HG03039 (cell line): ENCODE results near the gene AP1B1.
"Not testable (repeated sequence)": the region's sequence is repeated elsewhere in the genome, so short reads cannot be mapped to it uniquely, and the experiment has no call there.

Source experiments
- ATAC-seq: cut with Tn5 transposase; IDR thresholded peaks from one replicate; pipeline ENCODE4 v1.9.1; 2021; ENCODE audit warnings: mild to moderate bottlenecking, moderate library complexity; ENCODE audit not compliant: unreplicated experiment

The AP1B1 gene

DNA sequence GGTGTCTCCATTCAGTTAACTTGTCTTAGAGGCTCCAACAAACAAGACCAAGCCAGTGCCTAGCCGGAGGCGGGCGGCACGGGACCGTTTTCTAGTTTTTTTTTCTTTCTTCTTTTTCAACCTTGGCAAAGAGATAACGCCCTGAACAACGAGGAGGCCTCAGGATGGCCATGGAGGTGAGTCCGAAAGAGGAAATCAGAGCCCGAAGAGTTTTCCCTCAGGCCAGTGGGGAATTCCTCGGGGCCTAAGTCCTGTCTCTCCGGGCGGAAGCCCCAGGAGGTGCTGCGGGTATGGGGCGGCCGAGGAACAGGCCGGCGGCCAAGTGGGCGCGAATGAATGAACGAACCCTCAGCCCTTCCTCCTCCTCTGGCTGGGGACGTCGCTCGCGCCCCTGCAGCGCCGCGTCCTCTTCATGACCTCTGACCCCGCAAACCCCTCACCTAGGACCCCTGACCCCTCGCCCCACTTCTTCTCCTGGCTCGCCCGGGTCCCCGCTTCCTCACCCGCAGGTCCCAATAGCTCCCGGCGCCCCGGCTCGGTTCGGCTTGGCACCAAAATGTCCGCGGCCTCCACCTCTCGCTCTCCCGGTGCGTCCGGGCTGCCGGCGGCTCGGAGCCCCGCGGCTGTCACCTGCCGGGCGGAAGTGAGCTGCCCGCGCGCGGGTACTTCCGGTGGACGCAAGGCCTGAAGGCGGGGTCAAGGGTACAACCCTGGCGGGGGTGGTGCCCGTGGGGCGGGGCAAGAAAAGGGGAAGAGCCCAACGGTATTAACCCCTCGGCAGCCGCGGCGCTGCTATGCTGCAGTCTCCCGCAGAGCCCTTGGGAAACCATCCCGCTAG is at the start of gene AP1B1:
TSS of gene AP1B1 (minus strand) at position 650 of the 838 bp plus-strand sequence. CDS start 21,327 bp downstream, outside the sequence.
- ATAC-seq = peak; percentile 79

DNA sequence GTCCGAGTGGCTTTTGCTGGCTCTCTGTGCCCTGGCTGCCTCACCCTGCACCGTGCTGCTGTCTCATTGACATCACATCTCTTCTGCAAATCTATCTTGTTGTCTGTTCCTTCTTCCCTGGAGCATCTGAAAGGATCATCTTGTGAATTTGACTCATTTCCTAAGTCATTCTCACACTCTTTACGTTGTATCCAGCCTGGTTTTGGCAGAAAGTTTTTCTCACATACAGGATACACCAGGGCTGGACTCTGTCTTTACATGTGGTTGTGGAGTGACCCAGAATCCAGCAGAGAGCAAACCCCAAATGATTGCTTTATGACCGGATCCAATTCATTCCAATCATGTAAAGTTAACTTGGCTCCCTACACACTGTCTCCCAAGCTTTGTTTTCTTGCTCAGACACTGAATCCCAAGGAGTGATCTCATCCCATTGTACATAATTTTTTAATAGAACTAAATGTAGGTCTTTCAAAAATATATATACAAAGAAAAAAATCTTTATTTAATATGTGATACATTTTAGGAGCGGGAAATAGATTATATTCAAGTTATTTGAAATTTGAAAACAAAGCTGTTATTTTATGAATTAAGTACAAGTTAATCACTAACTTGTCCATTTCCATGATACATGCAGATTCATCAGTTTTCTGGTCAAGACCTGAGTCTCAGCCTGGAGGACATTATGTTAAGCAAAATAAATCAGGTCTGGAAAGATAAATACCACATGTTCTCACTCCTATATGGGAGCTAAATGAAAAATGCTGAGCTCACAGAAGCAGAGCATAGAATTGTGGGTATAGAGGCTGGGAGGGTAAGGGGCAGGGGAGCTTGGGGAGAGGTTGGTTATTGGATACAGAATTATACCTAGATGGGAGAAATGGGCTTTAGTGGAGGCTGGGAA is 47.1 kb upstream of the AP1B1 start:
- ATAC-seq = no peak

DNA sequence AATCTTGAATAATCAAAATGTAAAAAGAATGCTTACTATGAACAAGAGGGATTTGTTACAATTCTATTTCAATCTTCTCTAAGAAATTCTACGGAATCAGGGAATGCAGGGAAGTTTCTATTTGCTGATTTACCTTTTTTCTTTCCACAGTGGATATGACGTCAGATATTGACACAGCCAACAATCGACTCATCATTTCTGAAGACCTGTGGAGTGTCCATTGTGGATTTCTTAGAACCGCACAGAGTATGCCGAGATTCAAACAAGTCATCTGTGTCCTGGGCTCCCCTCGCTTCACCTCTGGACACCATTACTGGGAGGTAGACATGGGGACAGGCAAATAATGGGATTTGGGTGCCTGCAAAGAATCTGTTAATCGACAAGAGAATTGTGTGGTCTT is 45.9 kb upstream of the AP1B1 start:
- no peak for ATAC-seq

DNA sequence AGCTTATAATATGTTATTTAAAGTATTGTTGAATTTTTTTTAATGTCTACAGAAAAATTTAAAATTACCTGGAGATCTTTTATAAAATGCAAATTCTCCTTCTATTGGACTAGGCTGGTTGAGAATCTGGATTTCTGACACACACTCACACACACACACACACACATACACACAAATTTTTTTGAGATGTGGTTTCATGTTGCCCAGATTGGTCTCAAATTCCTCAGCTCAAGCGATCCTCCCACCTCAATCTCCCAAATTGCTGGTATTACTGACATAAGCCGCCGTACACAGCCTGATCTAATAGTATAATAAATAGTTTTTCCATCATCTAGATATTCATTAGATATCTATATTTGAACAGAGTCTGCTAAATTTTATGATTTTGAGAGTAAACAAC is 45.5 kb upstream of the AP1B1 start:
- no peak for ATAC-seq

DNA sequence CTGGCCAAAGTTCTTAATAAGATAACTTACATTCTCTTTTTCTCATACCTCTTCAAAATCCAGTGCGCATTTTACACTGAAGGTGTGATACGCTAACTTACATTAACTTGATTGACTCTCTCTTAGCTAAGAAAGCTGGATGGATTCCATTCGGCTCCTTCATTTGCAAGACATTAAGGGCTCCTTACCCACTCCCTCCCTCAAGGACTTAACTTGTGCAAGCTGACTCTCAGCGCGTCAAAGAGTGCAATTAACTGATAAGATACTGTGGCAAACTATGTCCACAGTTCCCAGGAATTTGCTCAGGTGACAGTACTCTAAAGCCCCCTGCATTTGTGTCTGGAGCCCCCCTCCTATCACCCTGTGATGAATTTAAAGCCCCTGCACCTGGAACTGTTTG is 43.6 kb upstream of the AP1B1 start:
- ATAC-seq = no peak

DNA sequence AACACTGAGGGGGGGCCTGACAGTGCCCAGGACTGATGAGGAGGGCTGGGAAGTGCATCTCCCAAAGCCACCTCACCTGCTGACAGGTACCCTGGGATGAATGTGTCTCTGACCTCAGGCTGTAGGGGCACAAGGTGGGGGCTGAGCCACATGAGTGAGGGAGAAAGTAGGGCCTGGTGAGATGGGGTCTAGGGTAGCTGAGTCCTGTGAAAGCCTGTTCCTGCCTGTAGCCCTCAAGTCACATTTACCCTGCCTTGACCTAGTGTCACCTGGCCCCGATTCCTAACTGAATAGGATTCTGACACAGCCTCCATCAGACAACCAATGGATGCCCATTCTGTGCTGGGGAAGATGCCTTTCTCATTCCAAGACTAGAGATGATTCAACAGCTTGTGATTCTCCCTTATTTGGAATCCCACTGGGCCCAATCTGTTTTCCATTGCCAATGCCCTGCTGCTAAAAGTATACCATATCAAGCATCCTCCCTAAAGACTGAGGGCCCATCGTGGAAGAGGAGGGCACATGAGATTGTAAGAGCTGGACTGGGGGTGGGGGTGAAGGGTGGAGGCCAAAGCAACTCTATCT is 38.9 kb upstream of the AP1B1 start:
- ATAC-seq = no peak

DNA sequence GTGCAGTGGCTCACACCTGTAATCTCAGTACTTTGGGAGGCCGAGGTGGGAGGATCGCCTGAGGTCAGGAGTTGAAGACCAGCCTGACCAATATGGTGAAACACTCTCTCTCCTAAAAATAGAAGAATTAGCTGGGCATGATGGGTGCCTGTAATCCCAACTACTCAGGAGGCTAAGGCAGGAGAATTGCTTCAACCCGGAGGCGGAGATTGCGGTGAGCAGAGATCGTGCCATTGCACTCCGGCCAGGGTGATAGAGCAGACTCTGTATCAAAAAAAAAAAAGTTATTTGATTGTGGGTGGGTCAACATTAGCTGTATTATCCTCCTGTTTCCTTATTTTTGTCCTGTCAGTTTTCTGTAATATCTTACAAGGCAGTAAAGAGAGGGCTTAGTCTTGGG is 38.1 kb upstream of the AP1B1 start:
- ATAC-seq = no peak

DNA sequence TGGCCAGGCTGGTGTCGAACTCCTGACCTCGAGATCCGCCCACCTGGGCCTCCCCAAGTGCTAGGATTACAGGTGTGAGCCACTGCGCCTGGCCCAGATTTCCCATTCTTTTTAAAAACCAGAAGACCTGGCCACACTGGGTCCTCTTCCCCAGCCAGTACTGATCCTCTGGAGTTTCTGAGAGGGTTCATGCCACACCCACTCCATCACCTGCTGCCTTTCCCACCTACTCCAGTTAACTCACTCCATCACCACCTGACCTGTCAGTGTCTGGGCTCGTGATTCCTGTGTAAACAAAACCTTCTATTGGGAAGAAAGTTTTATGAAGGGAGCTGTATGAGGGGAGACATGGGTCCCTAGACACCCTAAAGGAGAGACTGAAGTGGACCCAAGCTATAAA is 30.3 kb upstream of the AP1B1 start:
- not testable (repeated sequence) for ATAC-seq

DNA sequence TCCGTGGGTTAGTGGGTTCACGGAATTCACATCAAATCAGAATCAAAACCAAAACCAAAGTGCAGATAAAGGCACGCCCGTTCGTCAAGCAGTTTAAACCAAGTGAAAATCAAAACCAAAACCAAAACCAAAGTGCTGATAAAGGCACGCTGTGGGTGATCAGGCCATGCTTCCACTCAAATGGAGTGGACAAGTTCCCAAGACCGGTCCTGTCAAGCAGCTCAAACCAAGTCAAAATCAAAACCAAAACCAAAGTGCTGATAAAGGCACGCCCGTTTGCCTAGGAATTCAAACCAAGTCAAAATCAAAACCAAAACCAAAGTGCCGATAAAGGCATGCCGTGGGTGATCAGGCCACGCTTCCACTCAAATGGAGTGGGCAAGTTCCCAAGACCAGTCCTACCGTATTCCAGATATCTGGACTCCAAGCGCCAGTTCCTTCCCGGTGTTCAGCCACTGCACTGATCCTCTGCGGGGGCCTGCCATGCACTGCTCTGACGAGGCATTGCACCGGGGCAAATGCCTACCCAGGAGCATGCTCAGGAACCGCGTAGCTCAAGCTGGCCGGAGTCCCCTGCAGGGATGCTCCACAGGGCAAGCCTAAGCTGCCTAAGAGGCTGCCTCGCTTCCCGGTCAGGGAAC is 26.7 kb upstream of the AP1B1 start:
- not testable (repeated sequence) for ATAC-seq

DNA sequence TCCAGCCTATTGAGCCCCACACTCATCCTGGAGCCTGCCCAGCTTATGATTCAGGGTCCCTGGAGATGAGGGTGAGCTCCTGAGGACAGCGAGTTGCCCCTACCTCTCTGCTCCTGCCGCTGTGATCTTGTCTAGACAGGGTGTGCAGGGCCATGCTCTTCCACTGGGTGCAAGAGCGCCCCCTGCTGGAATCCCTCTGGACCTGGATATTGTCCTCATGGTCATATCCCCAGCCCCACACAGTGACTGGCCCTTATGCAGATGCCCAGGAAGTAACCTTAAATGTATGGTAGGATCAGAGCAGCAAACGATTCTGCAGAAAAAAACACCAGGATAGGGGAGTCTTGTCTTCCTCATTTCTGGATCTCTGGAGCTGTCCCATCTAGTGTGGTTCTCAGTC is 24.4 kb upstream of the AP1B1 start:
- ATAC-seq = not testable (repeated sequence)

DNA sequence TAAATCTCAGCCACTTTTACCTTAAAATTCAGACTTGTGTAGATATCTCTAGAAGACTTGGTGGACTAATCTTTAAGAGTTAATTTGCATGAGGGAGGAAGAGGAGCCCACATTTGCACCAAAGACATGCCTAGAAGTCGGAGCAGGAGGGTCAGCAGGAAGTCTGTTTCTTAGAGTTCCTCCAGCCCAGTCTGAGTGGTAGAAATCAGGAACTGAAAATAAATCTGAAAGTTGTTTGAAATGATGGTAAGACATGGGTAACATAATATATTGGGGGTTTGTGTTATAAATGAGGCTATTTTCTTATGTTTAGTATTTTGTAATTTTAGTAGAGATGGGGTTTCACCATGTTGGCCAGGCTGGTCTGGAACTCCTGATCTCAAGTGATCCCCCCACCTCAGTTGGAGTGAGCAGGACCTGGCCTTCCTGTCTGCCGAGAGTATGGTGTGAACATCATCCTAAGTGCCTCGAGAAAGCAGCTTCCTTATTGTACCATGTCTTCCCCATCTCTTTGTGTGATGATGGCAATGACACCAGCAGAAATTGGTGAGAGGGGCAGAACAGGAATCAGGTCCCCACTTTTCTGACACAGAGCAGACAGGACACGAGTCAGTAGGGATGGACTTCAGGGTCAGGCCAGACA is 23.3 kb upstream of the AP1B1 start:
- not testable (repeated sequence) for ATAC-seq

DNA sequence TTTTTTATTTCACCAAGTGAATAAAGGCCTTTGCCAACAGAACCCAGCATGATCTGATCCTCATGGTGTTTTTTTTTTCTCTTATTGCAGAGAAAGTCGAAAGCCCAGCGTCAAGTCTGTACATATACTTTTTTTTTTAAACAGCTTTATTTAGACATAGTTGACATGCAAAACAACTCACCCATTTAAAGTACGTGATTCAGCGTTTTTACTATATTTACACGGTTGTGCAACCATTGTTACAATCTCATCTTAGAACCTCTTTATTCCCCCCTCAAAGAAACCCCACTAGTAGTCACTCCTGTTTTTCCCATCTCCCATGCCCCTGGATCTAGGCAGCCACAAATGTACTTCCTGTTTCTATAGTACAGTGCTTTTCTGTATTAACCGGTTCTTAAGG is 20.6 kb upstream of the AP1B1 start:
- no peak for ATAC-seq

DNA sequence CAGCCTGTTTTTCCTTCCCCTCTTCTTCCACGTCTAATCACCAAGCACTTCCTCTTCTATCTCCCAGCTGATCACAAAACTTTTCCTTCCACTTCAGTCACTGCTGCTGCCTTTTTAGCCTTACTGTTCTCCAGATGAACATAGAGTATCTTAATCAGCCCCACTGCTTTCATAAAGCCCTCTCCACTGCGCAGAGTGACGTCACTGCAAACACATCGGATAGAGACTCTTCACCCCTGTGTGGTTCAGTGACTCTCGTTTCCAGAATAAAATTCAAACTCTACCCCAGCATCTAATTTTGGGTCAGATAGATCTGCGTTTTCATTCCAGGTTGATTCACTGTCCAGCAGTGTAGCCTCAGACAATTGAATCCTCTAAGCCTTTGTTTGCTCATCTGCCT is 13.2 kb upstream of the AP1B1 start:
- not testable (repeated sequence) for ATAC-seq

DNA sequence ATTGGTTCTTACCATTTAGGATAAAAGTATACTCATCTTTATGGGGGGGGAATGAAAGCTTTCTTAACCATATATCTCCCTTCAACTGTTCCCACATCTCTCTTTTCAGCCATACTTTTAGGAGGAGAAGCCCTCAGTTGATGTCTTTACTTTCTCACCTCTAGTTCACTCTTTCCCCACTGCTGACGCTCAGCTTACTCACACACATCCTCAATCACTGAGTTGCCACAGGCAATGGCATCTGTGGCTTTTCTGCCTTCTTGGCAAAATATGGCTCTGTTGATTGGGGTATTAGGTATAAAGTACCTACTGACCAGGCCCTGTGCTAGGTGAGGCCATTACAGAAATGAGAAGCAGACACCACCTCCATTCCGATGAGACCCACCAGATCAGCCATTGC is 12.2 kb upstream of the AP1B1 start:
- ATAC-seq = no peak

DNA sequence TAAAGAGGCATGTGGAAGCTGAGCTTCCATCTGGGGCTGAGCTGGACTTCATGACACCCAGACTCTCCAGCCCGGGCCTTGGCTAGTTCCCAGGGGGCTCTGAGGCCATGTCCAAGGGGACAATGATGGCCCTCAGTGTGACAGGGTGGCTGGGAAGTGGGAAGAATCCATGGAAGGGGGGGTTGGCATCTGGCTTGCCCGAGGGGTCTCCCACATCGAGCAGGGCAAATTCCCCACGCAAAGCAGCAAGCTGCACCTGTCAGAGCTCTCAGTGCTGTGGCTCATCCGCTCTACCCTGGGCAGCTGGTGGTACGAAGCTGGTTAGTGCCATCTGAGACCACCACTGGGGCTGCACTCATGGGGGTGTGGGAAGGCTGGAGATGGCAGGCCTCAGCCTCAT is 9.4 kb upstream of the AP1B1 start:
- ATAC-seq = no peak

DNA sequence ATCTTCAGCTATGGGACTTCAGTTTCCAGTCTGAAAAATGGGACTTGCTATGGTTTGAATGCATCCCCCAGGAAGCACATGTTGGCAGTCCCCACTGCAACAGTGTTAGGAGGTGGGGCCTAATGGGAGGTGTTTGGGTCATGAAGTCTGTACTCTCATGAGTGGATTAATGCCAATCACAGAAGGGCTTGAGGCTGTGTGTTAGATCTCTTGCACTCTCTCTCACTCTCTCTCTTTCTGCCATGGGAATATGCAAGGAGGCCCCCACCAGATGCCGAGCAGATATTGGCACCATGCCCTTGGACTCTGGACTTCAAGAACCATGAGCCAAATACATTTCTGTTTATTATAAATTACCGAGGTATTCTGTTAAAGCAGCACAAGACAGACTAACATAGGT is 7.8 kb upstream of the AP1B1 start:
- ATAC-seq = no peak

DNA sequence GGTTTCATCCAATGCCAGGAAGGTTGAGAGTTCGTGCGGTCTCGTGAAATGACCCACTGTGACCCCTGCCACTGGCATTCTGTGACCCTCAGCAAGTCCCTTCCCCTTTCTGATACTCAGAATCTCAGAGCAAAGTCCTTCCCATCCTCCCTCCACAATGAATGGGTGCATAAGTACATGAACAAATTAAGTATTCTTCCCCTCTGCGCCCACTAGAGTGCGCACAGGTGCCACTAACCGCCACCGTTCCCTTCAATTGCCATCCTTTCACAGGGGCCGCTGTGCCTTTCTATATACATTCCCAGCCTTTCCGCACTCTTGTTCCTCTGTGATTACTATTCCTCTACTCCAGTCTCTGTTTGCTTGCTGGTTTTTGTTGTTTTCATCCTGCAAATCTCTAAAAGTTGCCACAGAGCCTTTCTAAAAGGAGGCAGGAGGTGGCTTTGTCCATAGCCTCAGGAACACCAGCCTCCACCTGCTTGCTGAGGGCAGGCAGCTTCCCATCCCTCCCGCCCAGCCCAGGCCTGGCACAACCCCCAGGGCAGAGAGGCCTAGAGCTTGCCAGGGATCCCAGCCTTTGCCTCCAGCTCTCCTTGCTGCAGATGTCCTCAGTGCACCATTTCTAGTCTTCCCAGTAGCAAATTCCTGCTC is 6.7 kb upstream of the AP1B1 start:
- ATAC-seq = no peak

DNA sequence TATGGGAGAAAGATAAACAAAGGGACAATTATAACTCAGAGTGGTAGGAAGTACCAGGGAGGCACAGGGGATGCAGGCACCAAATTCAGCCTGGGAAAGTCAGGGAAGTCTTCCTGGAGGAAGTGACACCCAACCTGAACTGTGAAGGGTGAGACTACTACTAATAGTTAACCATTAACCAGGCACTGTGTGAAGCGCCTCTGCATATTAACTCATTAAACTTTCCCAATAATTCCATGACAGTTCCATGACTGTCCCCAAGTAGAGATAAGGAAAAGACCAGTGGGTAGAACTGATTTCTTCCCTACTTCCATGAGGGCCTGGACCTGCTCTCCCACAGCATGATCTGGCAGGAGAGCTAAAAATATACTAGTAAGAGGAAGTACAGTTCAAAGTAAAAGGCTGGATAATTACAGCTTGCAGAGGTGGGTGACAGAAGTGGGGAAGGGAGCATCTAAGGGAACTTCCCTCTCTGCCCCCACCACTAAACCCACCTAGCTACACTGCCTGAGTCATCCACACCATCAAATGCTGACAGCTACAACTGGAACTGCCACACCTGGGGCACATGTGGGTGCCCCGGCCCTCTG is 4.7 kb upstream of the AP1B1 start:
- ATAC-seq = no peak

DNA sequence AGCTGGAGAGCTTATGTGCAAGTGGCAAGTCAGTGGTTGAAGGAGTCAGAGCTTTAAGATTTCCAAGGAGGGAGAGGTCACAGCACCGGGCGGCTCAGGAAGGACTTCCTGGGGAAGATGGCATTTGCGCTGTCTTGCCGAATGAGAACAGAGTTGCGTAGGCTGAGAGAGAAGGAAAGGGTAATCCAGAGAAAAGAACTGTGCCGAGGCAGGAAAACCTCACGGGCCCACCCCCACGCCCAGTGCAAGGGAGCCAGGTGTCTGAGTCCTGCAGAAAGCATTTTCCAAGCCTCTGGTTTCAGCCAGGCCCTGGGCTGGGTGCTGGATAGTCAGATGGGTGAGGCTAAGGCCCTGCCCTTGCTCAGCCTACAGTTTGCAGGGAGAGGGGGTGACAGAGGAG is 3.2 kb upstream of the AP1B1 start:
- no peak for ATAC-seq

DNA sequence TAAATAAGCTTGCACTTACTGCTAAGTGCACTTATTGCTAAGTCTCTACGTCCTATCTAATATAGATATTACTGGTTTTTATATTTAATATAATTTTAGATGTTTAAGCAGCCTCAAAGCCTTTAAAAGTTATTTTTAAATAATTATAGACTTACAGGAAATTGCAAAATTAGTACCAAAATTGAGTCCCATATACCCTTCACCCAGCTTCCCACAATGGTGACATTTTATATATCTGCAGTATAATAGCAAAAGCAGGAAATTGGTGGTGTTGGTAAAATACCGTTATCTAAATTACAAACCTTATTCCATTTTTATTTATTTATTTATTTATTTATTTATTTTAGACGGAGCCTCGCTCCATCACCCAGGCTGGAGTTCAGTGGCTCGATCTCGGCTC is 1.9 kb upstream of the AP1B1 start:
- no peak for ATAC-seq
